Natural killer cell (primary cell): ENCODE results near the gene FLT1. TPM values are rescaled to one million over a fixed set of nuclear protein-coding genes. Genes with fewer than 3 reads are reported as not detected.

Experiments used
- ATAC-seq, 3 donors: fragments of 150-1000 bp in 2 of 3; fragments of 200-7000 bp in 1 of 3; cut with Tn5 transposase; 1 replicate in 1 of 3; 2 replicates in 2 of 3; pipeline ENCODE4 v1.10.0; 2021; ENCODE audit warnings: mild to moderate bottlenecking in 2 of 3, moderate library complexity in 2 of 3
- DNase-seq, 2 donors: peaks; one replicate each; pipeline versions ENCODE4 v3.0.0 to v3.0.0-alpha.2; 2013 to 2021; ENCODE audit warnings: mixed read lengths in 1 of 2
- H3K27ac ChIP-seq: one replicate; pipeline ENCODE4 v1.5.1; 2013; ENCODE audit warnings: mild to moderate bottlenecking, low read length
- H3K27me3 ChIP-seq: one replicate; pipeline ENCODE4 v1.6.1; 2013; ENCODE audit warnings: low read length; ENCODE audit not compliant: control insufficient read depth, insufficient read depth
- H3K36me3 ChIP-seq: one replicate; pipeline ENCODE4 v1.6.1; 2013; ENCODE audit warnings: low read length; ENCODE audit not compliant: control insufficient read depth, insufficient read depth
- H3K4me1 ChIP-seq: one replicate; pipeline ENCODE4 v1.6.1; 2013; ENCODE audit warnings: low read length; ENCODE audit not compliant: control insufficient read depth, insufficient read depth
- H3K4me3 ChIP-seq: one replicate; pipeline ENCODE4 v1.5.1; 2013; ENCODE audit warnings: low read length
- H3K9me3 ChIP-seq: one replicate; pipeline ENCODE4 v1.6.1; 2013; ENCODE audit warnings: low read length; ENCODE audit not compliant: control insufficient read depth, insufficient read depth
- H3K27ac Mint-ChIP-seq, 2 donors: one replicate each; pipeline ENCODE4 v1.8.0; 2022; ENCODE audit warnings: mild to moderate bottlenecking in 2 of 2, mixed read lengths in 2 of 2, moderate library complexity in 1 of 2
- H3K27me3 Mint-ChIP-seq, 2 donors: one replicate each; pipeline ENCODE4 v1.8.0; 2022; ENCODE audit warnings: low read depth in 2 of 2, mixed read lengths in 2 of 2
- H3K36me3 Mint-ChIP-seq: one replicate; pipeline ENCODE4 v1.8.0; 2022; ENCODE audit warnings: mixed read lengths
- H3K4me1 Mint-ChIP-seq, 2 donors: one replicate each; pipeline ENCODE4 v1.8.0; 2022; ENCODE audit warnings: mixed read lengths in 2 of 2
- H3K4me3 Mint-ChIP-seq: one replicate; pipeline ENCODE4 v1.8.0; 2022; ENCODE audit warnings: mild to moderate bottlenecking, moderate library complexity, mixed read lengths
- H3K9me3 Mint-ChIP-seq, 2 donors: one replicate each; pipeline ENCODE4 v1.8.0; 2022; ENCODE audit warnings: mixed read lengths in 2 of 2
- CTCF ChIP-seq: fragments of 200-600 bp; IDR thresholded peaks from one replicate; pipeline ENCODE4 v1.8.0; 2022; ENCODE audit warnings: antibody characterized with exemption
- WGBS: methylation state at CpG from one replicate; pipeline ENCODE4 v1.1.7; 2013; ENCODE audit warnings: missing lambda C conversion rate; ENCODE audit not compliant: insufficient coverage; 5-methylcytosine and 5-hydroxymethylcytosine counted together
- intact Hi-C: fragments of 100-400 bp; cut with micrococcal nuclease; formaldehyde crosslinking; loops from one replicate; pipeline ENCODE4 v1.14.2; 2022
- total RNA-seq, 4 donors: library from RNA; stranded (reverse); fragments of 120-200 nt in 1 of 4; gene quantifications; one replicate each; pipeline versions ENCODE4 v1.2.3 to v1.2.4, GENCODE V29; 2013 to 2022

The FLT1 gene
- total RNA-seq, 3 donors from 2014 or later (not counting 1 experiment from before 2014, with no cell fraction given) = 0.05 to 0.43 (median 0.07) TPM

- Histone ChIP-seq H3K9me3 (no peaks in the 10 kb centered on the region), H3K27me3 (no peaks in the 10 kb centered on the region), H3K4me1 (no peaks in the 10 kb centered on the region), H3K27ac (no peak overlapping the region), H3K4me3 (no peak overlapping the region), H3K36me3 (no peaks in the 10 kb centered on the region)
- Mint-ChIP-seq H3K4me3 (no peak overlapping the region), H3K4me1 (no peaks in the 10 kb centered on the region), H3K9me3 (no peaks in the 10 kb centered on the region), H3K36me3 (no peaks in the 10 kb centered on the region), H3K27me3 (peaks cover 0 to 10% of the 10 kb centered on the region in 2 donors), H3K27ac (no peak overlapping the region)
- intact Hi-C loops = no loop called here
- ATAC-seq (no peak), DNase-seq (no peak)
- WGBS = 90% methylated on average over 6 of the region's 6 CpGs
- no peak for TF ChIP-seq CTCF
These were observed 30.0 kb downstream of the FLT1 start for GRCh38 chr13:28464861-28465460.

- TF ChIP-seq CTCF = no peak
- no peaks in the 10 kb centered on the region for H3K36me3 ChIP-seq
- no peak overlapping the region for H3K27ac ChIP-seq
- Mint-ChIP-seq H3K9me3 (no peaks in the 10 kb centered on the region), H3K27me3 (peaks cover 0 to 15% of the 10 kb centered on the region in 2 donors), H3K27ac (no peak overlapping the region), H3K36me3 (no peaks in the 10 kb centered on the region), H3K4me3 (no peak overlapping the region), H3K4me1 (no peaks in the 10 kb centered on the region)
- H3K4me3 ChIP-seq = no peak overlapping the region
- no peaks in the 10 kb centered on the region for H3K27me3 ChIP-seq
- 100% methylated on average over 2 of the region's 3 CpGs for WGBS
- H3K9me3 ChIP-seq = no peaks in the 10 kb centered on the region
- no peak for DNase-seq
- no peaks in the 10 kb centered on the region for H3K4me1 ChIP-seq
- intact Hi-C loops = no loop called here
- ATAC-seq = no peak
These were observed 31.4 kb downstream of the FLT1 start for GRCh38 chr13:28463481-28463880.

- no peaks in the 10 kb centered on the region for H3K36me3 Mint-ChIP-seq
- no peak overlapping the region for H3K4me3 Mint-ChIP-seq
- DNase-seq (no peak), ATAC-seq (no peak)
- Histone ChIP-seq H3K36me3 (no peaks in the 10 kb centered on the region), H3K9me3 (no peaks in the 10 kb centered on the region), H3K4me1 (no peaks in the 10 kb centered on the region), H3K4me3 (no peak overlapping the region), H3K27ac (no peak overlapping the region), H3K27me3 (no peaks in the 10 kb centered on the region)
- intact Hi-C loops = no loop called here
- H3K27me3 Mint-ChIP-seq = peaks cover 23 to 26% of the 10 kb centered on the region in 2 donors
- H3K4me1 Mint-ChIP-seq = no peaks in the 10 kb centered on the region
- no peaks in the 10 kb centered on the region for H3K9me3 Mint-ChIP-seq
- H3K27ac Mint-ChIP-seq = no peak overlapping the region
- WGBS = 90% methylated on average over 4 of the region's 4 CpGs
- no peak for TF ChIP-seq CTCF
These were observed 35.0 kb downstream of the FLT1 start for GRCh38 chr13:28459911-28460310.

- Histone ChIP-seq H3K9me3 (no peaks in the 10 kb centered on the region), H3K36me3 (no peaks in the 10 kb centered on the region), H3K27ac (no peak overlapping the region), H3K27me3 (no peaks in the 10 kb centered on the region), H3K4me3 (no peak overlapping the region), H3K4me1 (no peaks in the 10 kb centered on the region)
- no CpG with 5 or more reads among the region's 2 CpGs for WGBS
- intact Hi-C loops = no loop called here
- H3K27ac Mint-ChIP-seq = no peak overlapping the region
- DNase-seq = no peak
- ATAC-seq = no peak
- TF ChIP-seq CTCF = no peak
- H3K27me3 Mint-ChIP-seq = peaks cover 28 to 36% of the 10 kb centered on the region in 2 donors
- no peaks in the 10 kb centered on the region for H3K36me3 Mint-ChIP-seq
- H3K4me1 Mint-ChIP-seq = no peaks in the 10 kb centered on the region
- no peaks in the 10 kb centered on the region for H3K9me3 Mint-ChIP-seq
- H3K4me3 Mint-ChIP-seq = no peak overlapping the region
These were observed 36.3 kb downstream of the FLT1 start for GRCh38 chr13:28458608-28459007.
